Activated CD4-positive, alpha-beta T cell treated with anti-CD3 and anti-CD28 coated beads, Interleukin-2, amount 50 U/mL, for 24 hours (primary cell): ENCODE data around the gene ZGLP1.
"Not testable (repeated sequence)": the region's sequence is repeated elsewhere in the genome, so short reads cannot be mapped to it uniquely, and the experiment has no call there.

Experiments used
- DNase-seq, 2 donors: peaks; one replicate each; pipeline ENCODE4 v3.0.0-alpha.2; 2020; ENCODE audit warnings: low read depth in 1 of 2, low spot score in 1 of 2

Gene ZGLP1

DNA sequence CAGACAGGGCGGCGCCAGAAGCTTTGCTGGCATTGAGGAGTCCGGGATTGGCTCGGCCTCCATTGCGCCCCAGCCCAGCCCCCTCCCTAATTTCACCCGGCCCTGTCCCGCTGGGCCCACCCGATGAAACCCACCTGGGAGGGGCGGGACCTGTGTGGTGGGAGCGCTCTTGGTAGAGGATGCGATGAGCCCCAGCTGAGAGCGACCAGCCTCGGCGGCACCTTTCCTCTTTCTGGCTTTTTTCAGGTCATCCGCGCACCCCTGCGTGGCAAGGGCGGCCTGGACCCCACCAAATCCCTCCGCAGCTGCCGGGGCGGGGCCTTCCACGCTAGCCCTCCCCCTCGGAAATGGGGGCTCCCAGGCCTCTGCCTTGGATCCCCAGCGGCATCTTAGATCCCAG is at the start of gene ZGLP1:
TSS of gene ZGLP1 (minus strand) at position 393 of the 400 bp plus-strand sequence.
- DNase-seq: no peak

DNA sequence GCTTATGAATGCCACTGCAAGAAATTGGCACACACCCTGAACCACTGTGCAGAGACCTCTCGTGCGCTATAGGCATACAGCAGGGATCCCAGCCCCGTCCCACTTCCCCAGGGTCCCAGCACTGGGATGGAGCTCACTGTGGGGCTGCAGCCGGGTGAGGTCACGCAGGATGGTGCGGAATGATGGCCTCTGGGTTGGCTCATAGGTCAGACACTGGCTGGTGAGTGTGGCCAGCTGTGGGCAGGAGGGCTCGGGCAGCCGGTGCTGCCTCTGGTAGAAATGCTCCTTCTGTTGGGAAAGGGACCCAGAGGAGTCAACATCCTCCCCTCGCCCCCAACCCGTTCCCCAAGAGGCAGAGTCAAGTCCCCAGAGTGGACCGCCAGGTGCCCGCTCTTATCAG is 46.8 kb upstream of the ZGLP1 start:
- no peak for DNase-seq

GRCh38 chr19:10353793-10354391 is 44.3 kb upstream of the ZGLP1 start:
- peak in 1 of 2 donors; percentile 35 for DNase-seq

DNA sequence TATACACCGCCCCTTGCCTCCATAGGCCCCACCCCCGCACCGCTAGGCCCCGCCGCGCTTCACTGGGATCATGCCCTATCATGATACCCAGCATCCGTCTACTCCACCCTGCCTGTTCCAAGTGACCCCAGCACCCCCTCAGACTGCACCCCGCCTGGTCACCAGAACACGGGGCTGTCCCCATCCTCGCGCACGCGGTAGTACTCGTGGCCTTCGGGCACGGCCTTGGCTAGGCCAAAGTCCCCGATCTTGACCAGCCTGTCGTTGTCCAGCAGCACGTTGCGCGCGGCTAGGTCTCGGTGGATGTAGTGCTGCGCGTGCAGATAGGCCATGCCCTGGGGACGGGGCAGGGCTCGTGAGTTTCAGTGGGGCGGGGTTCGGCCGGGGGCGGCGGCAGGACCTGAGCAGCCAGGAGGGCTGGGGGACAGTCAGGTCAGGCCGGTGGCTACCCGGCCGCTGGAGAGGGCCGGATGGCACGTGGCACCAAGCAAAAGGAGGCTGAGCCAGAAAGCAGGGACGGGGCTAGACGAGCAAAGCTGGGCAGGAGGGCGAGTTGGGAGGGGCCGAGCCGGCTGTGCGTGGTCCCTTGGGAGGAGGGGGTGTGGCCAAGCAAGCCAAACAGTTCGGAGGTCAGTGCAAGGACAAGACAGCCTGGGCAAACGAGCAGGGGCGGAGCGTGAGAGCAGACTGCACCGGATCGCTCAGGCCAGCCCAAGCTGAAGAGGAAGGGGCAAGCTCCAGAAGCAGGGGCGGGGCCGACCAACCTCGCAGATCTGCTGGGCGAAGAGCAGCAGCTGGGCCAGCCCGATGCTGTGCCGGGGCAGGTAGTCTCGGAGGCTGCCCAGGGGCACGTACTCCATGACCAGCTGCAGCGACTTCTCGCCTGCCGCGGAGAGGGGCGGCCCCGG is 43.4 kb upstream of the ZGLP1 start:
- no peak for DNase-seq

DNA sequence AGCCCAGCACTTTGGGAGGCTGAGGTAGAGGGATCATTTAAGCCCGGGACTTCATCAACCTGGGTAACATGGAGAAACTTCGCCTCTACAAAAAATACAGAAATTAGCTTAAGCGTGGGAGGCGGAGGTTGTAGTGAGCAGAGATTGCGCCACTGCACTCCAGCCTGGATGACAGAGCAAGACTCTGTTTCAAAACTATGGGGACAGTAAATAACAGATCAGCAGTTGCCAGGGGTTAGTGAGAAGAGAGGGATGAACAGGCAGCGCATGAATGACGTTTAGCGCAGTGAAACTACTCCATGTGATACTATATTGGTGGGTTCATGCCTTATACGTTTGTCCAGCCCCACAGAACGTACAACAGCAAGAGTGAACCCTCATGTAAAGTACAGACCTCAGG is 36.9 kb upstream of the ZGLP1 start:
- no peak for DNase-seq

DNA sequence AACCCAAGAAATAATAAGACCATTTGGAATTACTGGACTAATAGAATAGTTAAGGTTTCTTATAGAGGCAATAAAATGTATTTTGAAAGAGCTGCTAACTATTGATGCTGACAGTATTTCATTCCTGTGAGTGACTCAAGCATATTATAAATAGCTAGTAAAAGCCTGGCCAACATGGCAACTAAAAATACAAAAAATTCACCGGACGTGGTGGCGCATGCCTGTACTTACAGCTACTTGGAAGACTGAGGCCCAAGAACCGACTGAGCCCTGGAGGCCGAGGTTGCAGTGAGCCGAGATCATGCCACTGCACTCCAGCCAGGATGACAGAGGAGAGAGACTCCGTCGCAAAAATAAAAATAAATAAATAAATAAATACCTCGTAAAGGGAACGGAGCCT is 35.2 kb upstream of the ZGLP1 start:
- no peak for DNase-seq

- DNase-seq: no peak
Observed at GRCh38 chr19:10343495-10343894, 33.9 kb upstream of the ZGLP1 start.

DNA sequence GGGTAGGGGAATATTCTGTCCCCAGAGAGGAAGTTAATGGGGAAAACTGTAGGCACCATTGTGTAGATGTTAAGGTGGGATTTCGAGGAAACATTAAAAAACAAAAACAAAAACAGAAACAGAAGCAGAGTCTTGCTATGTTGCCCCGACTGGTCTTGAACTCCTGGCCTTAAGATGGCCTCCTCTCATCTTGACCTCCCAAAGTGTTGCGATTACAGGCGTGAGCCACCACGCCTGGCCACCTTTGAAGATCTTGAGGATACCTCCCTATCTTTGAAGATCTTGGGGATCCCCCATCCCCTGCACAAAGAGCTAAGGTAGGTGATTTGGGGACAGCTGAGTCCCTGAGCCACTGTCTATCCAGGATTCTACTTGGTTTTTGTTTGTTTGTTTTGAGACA is 30.4 kb upstream of the ZGLP1 start:
- no peak for DNase-seq

GRCh38 chr19:10339380-10339960 is 29.9 kb upstream of the ZGLP1 start, which contains the start of gene ICAM3:
ICAM3 (minus strand) TSS chr19:10339624; CDS start chr19:10339614, 10 bp downstream.
- peak in 1 of 2 donors; percentile 56 for DNase-seq

DNA sequence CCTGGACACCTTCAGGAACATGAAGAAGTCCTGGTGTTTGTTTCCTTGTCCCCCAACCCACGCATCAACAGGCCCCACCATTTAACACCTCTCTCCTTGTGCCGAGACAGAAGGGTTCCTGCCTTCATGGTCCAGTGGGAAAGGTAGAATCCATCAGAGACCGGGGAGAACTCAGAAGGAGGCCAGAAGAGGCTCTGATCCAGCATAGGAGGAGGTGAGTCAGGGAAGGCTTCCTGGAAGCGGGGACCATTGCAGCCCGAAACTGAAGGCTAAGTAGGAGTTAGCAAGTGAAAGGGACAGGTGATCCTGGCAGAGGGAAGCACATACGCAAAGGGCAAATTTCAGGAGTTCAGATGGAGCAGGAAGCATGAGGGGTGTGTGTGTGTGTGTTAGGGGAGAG is 29.3 kb upstream of the ZGLP1 start:
- DNase-seq: no peak

- DNase-seq: not testable (repeated sequence)
Observed at GRCh38 chr19:10336725-10337124, 27.1 kb upstream of the ZGLP1 start.

DNA sequence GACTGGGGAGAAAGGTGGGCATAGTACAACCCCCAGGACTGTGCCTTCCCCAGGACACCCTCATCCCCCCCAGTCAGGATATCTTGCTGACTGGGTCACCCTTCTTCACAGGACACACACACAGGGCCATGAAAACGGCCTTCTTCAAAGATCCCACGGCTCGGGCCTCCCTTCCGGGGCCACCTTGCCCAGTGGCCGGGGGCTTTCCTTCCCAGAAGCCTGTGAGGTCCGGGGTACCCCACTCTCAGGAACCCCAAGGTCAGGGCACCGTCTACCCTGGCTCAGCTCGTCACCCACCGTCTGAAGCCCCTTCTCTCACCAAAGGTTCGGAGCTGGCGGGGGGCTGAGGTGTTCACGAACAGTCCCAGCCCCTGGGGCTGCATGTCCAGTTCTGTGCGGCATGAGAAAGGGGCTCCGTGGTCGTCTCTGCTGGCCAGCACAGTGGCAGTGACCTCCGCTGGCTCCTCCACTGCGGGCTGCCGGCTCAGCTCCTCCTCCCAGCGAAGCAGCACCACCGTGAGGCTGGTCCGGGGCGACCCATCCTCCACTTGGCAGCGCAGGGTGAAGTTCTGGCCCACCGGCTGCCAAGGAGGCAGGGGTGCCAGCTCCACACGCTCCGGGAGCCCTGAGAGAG is 25.9 kb upstream of the ZGLP1 start:
- DNase-seq: no peak

GRCh38 chr19:10334588-10335351 is 25.2 kb upstream of the ZGLP1 start:
- DNase-seq: no peak

DNA sequence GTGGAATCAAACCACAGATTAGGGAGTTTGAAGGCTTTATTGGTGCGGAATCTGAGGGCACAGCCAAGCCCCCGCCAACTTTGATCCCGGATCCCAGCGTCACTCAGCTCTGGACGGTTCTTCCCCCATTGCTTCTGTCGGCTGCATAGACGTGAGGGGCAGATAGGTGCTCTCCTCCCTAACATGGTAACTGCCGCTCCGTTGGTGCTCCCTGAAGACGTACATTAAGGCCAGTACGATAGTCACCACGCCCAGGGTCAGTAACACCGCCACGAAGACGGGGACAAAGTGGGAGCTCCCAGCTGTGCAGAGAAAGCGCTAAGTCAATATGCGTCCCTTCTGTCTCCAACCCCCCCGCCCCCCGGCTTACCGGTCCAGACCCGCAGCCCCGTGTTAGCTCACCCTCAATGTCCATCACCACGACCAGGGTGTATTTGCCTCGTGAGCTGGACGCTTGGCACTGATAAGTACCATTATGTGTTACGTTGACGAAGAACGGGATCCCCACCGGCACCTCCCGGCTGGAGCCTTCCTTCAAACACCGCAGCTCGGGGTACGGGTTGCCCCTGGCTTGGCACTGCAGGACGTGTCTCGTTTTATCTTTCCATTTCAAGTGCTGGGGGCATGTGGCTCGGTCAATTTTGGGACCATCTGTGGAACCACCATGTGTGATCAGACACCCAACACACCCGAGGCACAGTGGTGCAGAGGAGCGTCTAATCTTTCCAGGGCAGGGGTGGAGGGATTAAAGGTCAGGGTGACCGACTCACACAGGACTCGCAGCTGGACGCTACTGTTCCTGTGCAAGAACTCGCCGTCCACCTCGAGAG is 24.4 kb upstream of the ZGLP1 start:
- no peak for DNase-seq

DNA sequence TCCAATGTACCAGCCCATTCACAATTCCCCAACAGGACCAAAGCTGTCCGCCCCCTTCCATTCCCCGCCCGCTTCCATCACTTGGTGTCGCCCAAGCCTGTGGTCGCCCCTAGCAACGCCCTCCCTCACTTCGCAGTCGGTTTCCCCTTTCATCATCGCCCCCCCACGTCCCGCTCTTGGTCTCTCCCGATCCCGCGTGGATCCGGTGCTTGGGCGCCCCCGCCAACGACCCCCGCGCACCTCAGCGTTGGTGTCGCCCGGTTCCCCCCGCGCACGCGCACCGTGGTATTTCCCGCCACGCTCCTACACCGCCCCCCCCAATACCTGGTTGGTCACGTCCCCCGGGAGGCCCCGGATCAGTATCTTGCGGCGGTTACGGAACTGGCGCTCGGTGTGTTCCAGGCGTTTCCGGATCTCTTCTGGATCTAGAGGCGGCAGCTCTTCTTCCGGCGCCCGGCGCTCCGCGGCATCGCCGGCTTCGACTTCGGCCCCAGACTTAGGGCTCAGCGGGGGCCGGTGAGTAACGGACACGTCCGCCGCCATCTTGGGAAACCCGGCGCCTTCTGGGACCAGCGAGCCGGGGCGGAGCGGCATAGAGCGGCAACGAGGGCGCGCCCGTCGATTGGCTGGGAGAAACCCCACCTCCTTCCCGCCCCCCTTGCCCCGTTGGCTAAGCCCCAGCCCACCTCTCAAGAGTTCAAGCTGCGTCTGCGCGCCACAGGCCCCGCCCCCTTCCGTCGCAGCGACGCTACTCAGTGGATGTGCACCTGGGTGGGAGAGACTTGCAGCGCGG is 23.5 kb upstream of the ZGLP1 start, which contains the start of gene RAVER1:
TSS of gene RAVER1 (minus strand) at position 565 of the 793 bp plus-strand sequence. CDS start at position 543, 22 bp downstream.
- peak; percentile 95 to 97 for DNase-seq

GRCh38 chr19:10332158-10332964 is 22.7 kb upstream of the ZGLP1 start:
- no peak for DNase-seq

GRCh38 chr19:10329555-10329954 is 19.9 kb upstream of the ZGLP1 start:
- no peak for DNase-seq
